Activated CD4-positive, CD25-positive, alpha-beta regulatory T cell treated with anti-CD3 and anti-CD28 coated beads, Interleukin-2, amount 50 U/mL, for 72 hours (primary cell): ENCODE measurements around the gene PTPRJ.
A peak's percentile ranks its signal among the peaks of the same experiment; 100 is the strongest.
"Not testable (repeated sequence)": the region's sequence is repeated elsewhere in the genome, so short reads cannot be mapped to it uniquely, and the experiment has no call there.

Experiments used
- DNase-seq: peaks from one replicate; pipeline ENCODE4 v3.0.0; 2021

Gene PTPRJ

GRCh38 chr11:47980088-47980906 is at the start of gene PTPRJ:
Gene PTPRJ, plus strand, starts transcription at chr11:47980559. Its CDS starts 354 bp downstream, at chr11:47980913.
- peak; percentile 71 for DNase-seq

GRCh38 chr11:47932544-47932943 is 47.8 kb upstream of the PTPRJ start:
- DNase-seq: no peak

- not testable (repeated sequence) for DNase-seq
These were observed 46.6 kb upstream of the PTPRJ start for GRCh38 chr11:47933797-47934196.

- DNase-seq: no peak
These were observed 41.4 kb upstream of the PTPRJ start for GRCh38 chr11:47938791-47939560.

GRCh38 chr11:47940904-47941649 is 39.3 kb upstream of the PTPRJ start:
- DNase-seq: no peak

- no peak for DNase-seq
These were observed 38.3 kb upstream of the PTPRJ start for GRCh38 chr11:47941907-47942558.

GRCh38 chr11:47943721-47944586 is 36.4 kb upstream of the PTPRJ start:
- no peak for DNase-seq

GRCh38 chr11:47944632-47945031 is 35.7 kb upstream of the PTPRJ start:
- no peak for DNase-seq

GRCh38 chr11:47946682-47947559 is 33.4 kb upstream of the PTPRJ start:
- peak; percentile 37 for DNase-seq

- DNase-seq: no peak
These were observed 32.2 kb upstream of the PTPRJ start for GRCh38 chr11:47948137-47948536.

GRCh38 chr11:47949001-47949675 is 31.2 kb upstream of the PTPRJ start:
- DNase-seq: not testable (repeated sequence)

- DNase-seq: no peak
These were observed 30.0 kb upstream of the PTPRJ start for GRCh38 chr11:47950396-47950795.

GRCh38 chr11:47951504-47951903 is 28.9 kb upstream of the PTPRJ start:
- DNase-seq: not testable (repeated sequence)

- DNase-seq: no peak
These were observed 25.2 kb upstream of the PTPRJ start for GRCh38 chr11:47955061-47955755.

GRCh38 chr11:47960015-47960414 is 20.3 kb upstream of the PTPRJ start:
- no peak for DNase-seq

GRCh38 chr11:47961383-47961782 is 19.0 kb upstream of the PTPRJ start:
- no peak for DNase-seq

GRCh38 chr11:47964546-47964945 is 15.8 kb upstream of the PTPRJ start:
- DNase-seq: no peak

GRCh38 chr11:47967577-47968525 is 12.5 kb upstream of the PTPRJ start:
- DNase-seq: no peak
